A549 (cell line): ENCODE results near the gene AZGP1. TPM values are rescaled to one million over a fixed set of nuclear protein-coding genes. Genes with fewer than 3 reads are reported as not detected.
A peak's percentile ranks its signal among the peaks of the same experiment; 100 is the strongest.

Experiments used
- ATAC-seq, 2 experiments: fragments of 200-7000 bp in 1 of 2; fragments of >200 bp in 1 of 2; cut with Nextera tagmentation in 1 of 2; cut with Tn5 transposase in 1 of 2; 3 replicates each; pipeline versions ENCODE4 v1.8.0 to v1.9.1; 2018 to 2020; ENCODE audit warnings: mild to moderate bottlenecking in 1 of 2, moderate library complexity in 1 of 2
- CTCF ChIA-PET: fragments of 300-600 bp; sonication (Branson Sonifier 250); formaldehyde crosslinking; extraction: SDS; loops from one replicate; lab custom pipeline; 2021; ENCODE audit warnings: antibody characterized with exemption, inconsistent platforms; lab: Yijun Ruan, JAX
- POLR2A ChIA-PET: fragments of 350-600 bp; formaldehyde crosslinking; extraction: SDS; loops from one replicate; lab custom pipeline; 2021; ENCODE audit warnings: antibody characterized with exemption, inconsistent platforms; lab: Yijun Ruan, JAX
- DNase-seq, 2 experiments: peaks; one replicate each; pipeline versions ENCODE4 v3.0.0 to v3.0.0-alpha.2; 2011 to 2016; ENCODE audit warnings: low read depth in 1 of 2, low spot score in 1 of 2
- FAIRE-seq: peaks from 2 replicates; lab custom pipeline; 2011; peaks lifted over from hg19 to GRCh38; lab: Jason Lieb, UNC
- H3K27ac ChIP-seq, 2 experiments: fragments of >200 bp; sonication (Bioruptor Twin); formaldehyde crosslinking; 3 replicates each; pipeline ENCODE4 v1.5.1; 2016 to 2017
- H3K4me1 ChIP-seq: fragments of >200 bp; sonication (Bioruptor Twin); formaldehyde crosslinking; 3 replicates; pipeline ENCODE4 v1.6.1; 2016
- H3K4me2 ChIP-seq: fragments of >200 bp; sonication (Bioruptor Twin); formaldehyde crosslinking; 3 replicates; pipeline ENCODE4 v1.6.1; 2016
- H3K4me3 ChIP-seq: fragments of >200 bp; sonication (Bioruptor Twin); formaldehyde crosslinking; 3 replicates; pipeline ENCODE4 v1.5.1; 2016
- H3K9me3 ChIP-seq: fragments of >200 bp; sonication (Bioruptor Twin); formaldehyde crosslinking; 3 replicates; pipeline ENCODE4 v1.6.1; 2016
- BHLHE40 ChIP-seq: IDR thresholded peaks from 2 replicates; pipeline ENCODE4 v1.6.1; 2012; ENCODE audit warnings: low read depth, low read length, inconsistent platforms
- CBX2 ChIP-seq: fragments of 200-600 bp; sonication (generic); IDR thresholded peaks from 2 replicates; pipeline ENCODE4 v1.6.1; 2016; ENCODE audit warnings: low read depth, mild to moderate bottlenecking, borderline replicate concordance
- EHF ChIP-seq: fragments of 250-450 bp; sonication (Bioruptor Pico); IDR thresholded peaks from 2 replicates; pipeline ENCODE4 v1.5.0; 2020; ENCODE audit warnings: mild to moderate bottlenecking
- EHMT2 ChIP-seq: fragments of 200-600 bp; sonication (generic); IDR thresholded peaks from 2 replicates; pipeline ENCODE4 v1.6.1; 2016; ENCODE audit warnings: antibody characterized with exemption, low read depth, mild to moderate bottlenecking, moderate library complexity
- EP300 ChIP-seq, 2 experiments: fragments of >200 bp; sonication (Bioruptor Twin); formaldehyde crosslinking; IDR thresholded peaks; 2 replicates in 1 of 2; 3 replicates in 1 of 2; pipeline ENCODE4 v1.6.1; 2016 to 2017
- FOSB ChIP-seq: fragments of 250-450 bp; sonication (Bioruptor Pico); IDR thresholded peaks from 2 replicates; pipeline ENCODE4 v1.5.0; 2020; ENCODE audit warnings: mild to moderate bottlenecking, moderate library complexity
- FOSL2 ChIP-seq, 2 experiments: fragments of 450-650 bp in 1 of 2; fragments of >200 bp in 1 of 2; sonication (Bioruptor Twin) in 1 of 2; formaldehyde crosslinking; IDR thresholded peaks; 2 replicates each; pipeline versions ENCODE4 v1.5.0 to v1.6.1; 2016 to 2020; ENCODE audit warnings: mild to moderate bottlenecking in 1 of 2, moderate library complexity in 1 of 2
- GATA3 ChIP-seq: IDR thresholded peaks from 2 replicates; pipeline ENCODE4 v1.6.1; 2012; ENCODE audit warnings: borderline replicate concordance
- HES2 ChIP-seq: fragments of >200 bp; sonication (Bioruptor Twin); formaldehyde crosslinking; IDR thresholded peaks from 2 replicates; pipeline ENCODE4 v1.6.1; 2016
- HEYL ChIP-seq: fragments of 250-450 bp; sonication (Bioruptor Pico); IDR thresholded peaks from 2 replicates; pipeline ENCODE4 v1.8.0; 2021; ENCODE audit warnings: mild to moderate bottlenecking, moderate library complexity
- HOXB5 ChIP-seq: fragments of 250-450 bp; sonication (Bioruptor Pico); IDR thresholded peaks from 2 replicates; pipeline ENCODE4 v1.5.0; 2020; ENCODE audit warnings: mild to moderate bottlenecking, moderate library complexity
- NR3C1 ChIP-seq: fragments of >200 bp; sonication (Bioruptor Twin); formaldehyde crosslinking; IDR thresholded peaks from 3 replicates; pipeline ENCODE4 v1.6.1; 2017
- PBX3 ChIP-seq: IDR thresholded peaks from 2 replicates; pipeline ENCODE4 v1.6.1; 2012
- POLR2A ChIP-seq: IDR thresholded peaks from 2 replicates; pipeline ENCODE4 v1.6.1; 2012; ENCODE audit warnings: mild to moderate bottlenecking, low read length
- POLR2AphosphoS2 ChIP-seq: conservative IDR thresholded peaks from 2 replicates; pipeline ENCODE4 v1.6.1; 2012; ENCODE audit warnings: low read length, improper control_type of control experiment, inconsistent platforms
- RAD21 ChIP-seq, 2 experiments: fragments of >200 bp in 1 of 2; sonication (Bioruptor Twin) in 1 of 2; formaldehyde crosslinking in 1 of 2; IDR thresholded peaks in 1 of 2; conservative IDR thresholded peaks in 1 of 2; 2 replicates in 1 of 2; 3 replicates in 1 of 2; pipeline ENCODE4 v1.6.1; 2012 to 2018; ENCODE audit warnings: inconsistent platforms in 1 of 2
- RCOR1 ChIP-seq: fragments of 150-350 bp; IDR thresholded peaks from 2 replicates; pipeline ENCODE4 v1.6.1; 2014; ENCODE audit warnings: antibody characterized with exemption, low read length, low read depth
- RFX5 ChIP-seq: fragments of 450-650 bp; IDR thresholded peaks from 2 replicates; pipeline ENCODE4 v1.7.1; 2014; ENCODE audit warnings: antibody characterized with exemption, mild to moderate bottlenecking, moderate library complexity
- SMC3 ChIP-seq: fragments of >200 bp; sonication (Bioruptor Twin); formaldehyde crosslinking; IDR thresholded peaks from 3 replicates; pipeline ENCODE4 v1.6.1; 2018; ENCODE audit warnings: inconsistent platforms
- TP53 ChIP-seq: fragments of 250-450 bp; sonication (Bioruptor Pico); IDR thresholded peaks from 2 replicates; pipeline ENCODE4 v1.5.0; 2021; ENCODE audit warnings: mild to moderate bottlenecking, moderate library complexity
- ZFP36 ChIP-seq: fragments of 450-650 bp; IDR thresholded peaks from 2 replicates; pipeline ENCODE4 v1.6.1; 2014; ENCODE audit warnings: borderline replicate concordance; ENCODE audit not compliant: partially characterized antibody
- ZNF302 ChIP-seq: fragments of 250-450 bp; sonication (Bioruptor Pico); IDR thresholded peaks from 2 replicates; pipeline ENCODE4 v1.9.0; 2021; ENCODE audit warnings: inconsistent platforms, mild to moderate bottlenecking, moderate library complexity
- WGBS: methylation state at CpG from one replicate; pipeline ENCODE4 v1.1.6; 2017; ENCODE audit errors: missing lambda C conversion rate; 5-methylcytosine and 5-hydroxymethylcytosine counted together
- polyA plus RNA-seq, 4 experiments: library from polyadenylated mRNA; depleted of rRNA in 3 of 4; stranded (reverse); fragments of >200 nt; fragmentation: RNase III in 1 of 4; extraction: RNeasy Plus Mini Kit Qiagen cat#74134 plus additional on column Dnase treatment in 1 of 4; gene quantifications; 2 replicates in 3 of 4; 3 replicates in 1 of 4; pipeline ENCODE4 v1.2.3, GENCODE V29; 2011 to 2017
- TF ChIP-seq, protein P1 (sequence below): IDR thresholded peaks from 2 replicates; pipeline ENCODE4 v1.6.1; 2012
- TF ChIP-seq, protein P2 (sequence below): fragments of >200 bp; sonication (Bioruptor Twin); formaldehyde crosslinking; IDR thresholded peaks from 3 replicates; pipeline ENCODE4 v1.5.1; 2016
- TF ChIP-seq, protein P3 (sequence below): fragments of 200-600 bp; sonication (generic); IDR thresholded peaks from 2 replicates; pipeline ENCODE4 v1.6.1; 2016; ENCODE audit warnings: antibody characterized with exemption, mild to moderate bottlenecking, moderate library complexity

Gene AZGP1
- polyA plus RNA-seq, 2 of the 4 experiments (the other 2 are of a cell fraction) = 0.13 TPM; not detected in 1

- no peak overlapping the region for H3K4me3 ChIP-seq
- DNase-seq = peak in 1 of 2 experiments; percentile 20
- TF ChIP-seq FOSL2 (IDR thresholded peaks at IDR 0.05) = no peak
- no peak for TF ChIP-seq FOSL2 (CRISPR knock-in tag; IDR thresholded peaks at IDR 0.05)
- TF ChIP-seq PBX3 = no peak
- peak; percentile 22; the same call in 2 of the 3 replicates for TF ChIP-seq SMC3
- no peak for TF ChIP-seq CBX2
- no peak for TF ChIP-seq POLR2A
- no peak for TF ChIP-seq GATA3
- no peak for TF ChIP-seq RFX5
- no peak for TF ChIP-seq ZNF302 (CRISPR knock-in tag)
- TF ChIP-seq TP53 (CRISPR knock-in tag) = no peak
- TF ChIP-seq EP300 (IDR thresholded peaks at IDR 0.05) = no peak
- no peak for TF ChIP-seq FOSB (CRISPR knock-in tag)
- TF ChIP-seq NR3C1 = no peak
- TF ChIP-seq, protein P1, sequence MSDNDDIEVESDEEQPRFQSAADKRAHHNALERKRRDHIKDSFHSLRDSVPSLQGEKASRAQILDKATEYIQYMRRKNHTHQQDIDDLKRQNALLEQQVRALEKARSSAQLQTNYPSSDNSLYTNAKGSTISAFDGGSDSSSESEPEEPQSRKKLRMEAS = no peak
- no peak for TF ChIP-seq HES2
- TF ChIP-seq, protein P2, sequence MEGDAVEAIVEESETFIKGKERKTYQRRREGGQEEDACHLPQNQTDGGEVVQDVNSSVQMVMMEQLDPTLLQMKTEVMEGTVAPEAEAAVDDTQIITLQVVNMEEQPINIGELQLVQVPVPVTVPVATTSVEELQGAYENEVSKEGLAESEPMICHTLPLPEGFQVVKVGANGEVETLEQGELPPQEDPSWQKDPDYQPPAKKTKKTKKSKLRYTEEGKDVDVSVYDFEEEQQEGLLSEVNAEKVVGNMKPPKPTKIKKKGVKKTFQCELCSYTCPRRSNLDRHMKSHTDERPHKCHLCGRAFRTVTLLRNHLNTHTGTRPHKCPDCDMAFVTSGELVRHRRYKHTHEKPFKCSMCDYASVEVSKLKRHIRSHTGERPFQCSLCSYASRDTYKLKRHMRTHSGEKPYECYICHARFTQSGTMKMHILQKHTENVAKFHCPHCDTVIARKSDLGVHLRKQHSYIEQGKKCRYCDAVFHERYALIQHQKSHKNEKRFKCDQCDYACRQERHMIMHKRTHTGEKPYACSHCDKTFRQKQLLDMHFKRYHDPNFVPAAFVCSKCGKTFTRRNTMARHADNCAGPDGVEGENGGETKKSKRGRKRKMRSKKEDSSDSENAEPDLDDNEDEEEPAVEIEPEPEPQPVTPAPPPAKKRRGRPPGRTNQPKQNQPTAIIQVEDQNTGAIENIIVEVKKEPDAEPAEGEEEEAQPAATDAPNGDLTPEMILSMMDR = peak; percentile 25; the same call in 1 of the 3 replicates
- TF ChIP-seq, protein P3, sequence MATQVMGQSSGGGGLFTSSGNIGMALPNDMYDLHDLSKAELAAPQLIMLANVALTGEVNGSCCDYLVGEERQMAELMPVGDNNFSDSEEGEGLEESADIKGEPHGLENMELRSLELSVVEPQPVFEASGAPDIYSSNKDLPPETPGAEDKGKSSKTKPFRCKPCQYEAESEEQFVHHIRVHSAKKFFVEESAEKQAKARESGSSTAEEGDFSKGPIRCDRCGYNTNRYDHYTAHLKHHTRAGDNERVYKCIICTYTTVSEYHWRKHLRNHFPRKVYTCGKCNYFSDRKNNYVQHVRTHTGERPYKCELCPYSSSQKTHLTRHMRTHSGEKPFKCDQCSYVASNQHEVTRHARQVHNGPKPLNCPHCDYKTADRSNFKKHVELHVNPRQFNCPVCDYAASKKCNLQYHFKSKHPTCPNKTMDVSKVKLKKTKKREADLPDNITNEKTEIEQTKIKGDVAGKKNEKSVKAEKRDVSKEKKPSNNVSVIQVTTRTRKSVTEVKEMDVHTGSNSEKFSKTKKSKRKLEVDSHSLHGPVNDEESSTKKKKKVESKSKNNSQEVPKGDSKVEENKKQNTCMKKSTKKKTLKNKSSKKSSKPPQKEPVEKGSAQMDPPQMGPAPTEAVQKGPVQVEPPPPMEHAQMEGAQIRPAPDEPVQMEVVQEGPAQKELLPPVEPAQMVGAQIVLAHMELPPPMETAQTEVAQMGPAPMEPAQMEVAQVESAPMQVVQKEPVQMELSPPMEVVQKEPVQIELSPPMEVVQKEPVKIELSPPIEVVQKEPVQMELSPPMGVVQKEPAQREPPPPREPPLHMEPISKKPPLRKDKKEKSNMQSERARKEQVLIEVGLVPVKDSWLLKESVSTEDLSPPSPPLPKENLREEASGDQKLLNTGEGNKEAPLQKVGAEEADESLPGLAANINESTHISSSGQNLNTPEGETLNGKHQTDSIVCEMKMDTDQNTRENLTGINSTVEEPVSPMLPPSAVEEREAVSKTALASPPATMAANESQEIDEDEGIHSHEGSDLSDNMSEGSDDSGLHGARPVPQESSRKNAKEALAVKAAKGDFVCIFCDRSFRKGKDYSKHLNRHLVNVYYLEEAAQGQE = no peak
- TF ChIP-seq ZFP36 = no peak
- no peak for TF ChIP-seq HEYL (CRISPR knock-in tag)
- TF ChIP-seq EHF (CRISPR knock-in tag) = no peak
- TF ChIP-seq HOXB5 (CRISPR knock-in tag) = no peak
- peak in 1 of 2 experiments; percentile 37; a peak in 2 of 5 replicates for TF ChIP-seq RAD21 (conservative IDR thresholded peaks at IDR 0.05 in 1 of 2, IDR thresholded peaks at IDR 0.05 in 1 of 2)
- TF ChIP-seq RCOR1 = no peak
- no peak for TF ChIP-seq EHMT2
- TF ChIP-seq BHLHE40 = no peak
- TF ChIP-seq POLR2AphosphoS2 = no peak
- 41% methylated on average over 3 of the region's 3 CpGs for WGBS
- no peak overlapping the region for H3K4me2 ChIP-seq
- POLR2A ChIA-PET = no interaction called here
- CTCF ChIA-PET = interaction anchor here (0.6 to 1.3 kb wide), 13 partner anchors 12 to 393 kb away, joined by 3 to 5 read pairs (median 3); partner anchors contain the start of gene GJC3
- ATAC-seq = no peak
- H3K27ac ChIP-seq = no peak overlapping the region
- H3K4me1 ChIP-seq = no peaks in the 10 kb centered on the region
- H3K9me3 ChIP-seq = peaks cover 19% of the 10 kb centered on the region; the same call in 2 of the 3 replicates
- FAIRE-seq = peak; percentile 54
Measured at GRCh38 chr7:99949645-99950228, 26.1 kb downstream of the AZGP1 start.
